Kidney epithelial cell (primary cell): ENCODE results near the gene ARHGAP22. TPM values are rescaled to one million over a fixed set of nuclear protein-coding genes. Genes with fewer than 3 reads are reported as not detected.

Experiments used
- DNase-seq: peaks from one replicate; pipeline ENCODE4 v3.0.0-alpha.2; 2010; ENCODE audit warnings: low read depth
- H3K27me3 ChIP-seq: 2 replicates; pipeline ENCODE4 v1.6.0; 2011; ENCODE audit warnings: low read length; ENCODE audit not compliant: control insufficient read depth, insufficient read depth
- H3K36me3 ChIP-seq: 2 replicates; pipeline ENCODE4 v1.5.1; 2011; ENCODE audit warnings: low read length; ENCODE audit not compliant: control insufficient read depth, insufficient read depth
- H3K4me3 ChIP-seq: 2 replicates; pipeline ENCODE4 v1.5.1; 2011; ENCODE audit warnings: low read depth, mild to moderate bottlenecking, control low read depth, low read length
- total RNA-seq: library from RNA; depleted of rRNA; stranded (reverse); fragments of >200 nt; gene quantifications from 2 replicates; pipeline ENCODE4 v1.2.3, GENCODE V29; 2015
- TF ChIP-seq, protein P1 (sequence below): IDR thresholded peaks from 2 replicates; pipeline ENCODE4 v1.5.1; 2011; ENCODE audit warnings: mild to moderate bottlenecking, moderate library complexity, low read length, control low read depth, inconsistent platforms; ENCODE audit not compliant: insufficient read depth, poor library complexity, severe bottlenecking

Gene ARHGAP22
- total RNA-seq, 1 donor from 2014 or later, result 7.0 TPM

DNA sequence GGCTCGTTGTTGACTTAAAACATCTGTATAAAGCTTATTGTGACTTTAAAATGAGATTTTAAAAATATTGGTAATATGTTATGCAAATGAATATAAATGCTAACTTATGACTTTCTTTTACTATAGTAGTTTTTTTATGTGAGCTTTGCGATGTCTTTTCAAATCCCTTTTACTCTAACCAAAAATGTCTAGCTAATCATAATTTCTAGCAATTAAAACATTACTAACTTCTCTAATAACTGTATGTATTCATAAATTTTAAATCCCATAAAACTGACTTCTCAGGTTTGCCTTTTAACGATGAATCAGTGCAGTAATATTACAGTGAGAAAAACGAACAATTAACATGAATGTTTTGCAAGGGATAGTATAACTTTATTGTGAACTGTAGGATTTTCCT, 185.2 kb downstream of the ARHGAP22 start:
- TF ChIP-seq, protein P1, sequence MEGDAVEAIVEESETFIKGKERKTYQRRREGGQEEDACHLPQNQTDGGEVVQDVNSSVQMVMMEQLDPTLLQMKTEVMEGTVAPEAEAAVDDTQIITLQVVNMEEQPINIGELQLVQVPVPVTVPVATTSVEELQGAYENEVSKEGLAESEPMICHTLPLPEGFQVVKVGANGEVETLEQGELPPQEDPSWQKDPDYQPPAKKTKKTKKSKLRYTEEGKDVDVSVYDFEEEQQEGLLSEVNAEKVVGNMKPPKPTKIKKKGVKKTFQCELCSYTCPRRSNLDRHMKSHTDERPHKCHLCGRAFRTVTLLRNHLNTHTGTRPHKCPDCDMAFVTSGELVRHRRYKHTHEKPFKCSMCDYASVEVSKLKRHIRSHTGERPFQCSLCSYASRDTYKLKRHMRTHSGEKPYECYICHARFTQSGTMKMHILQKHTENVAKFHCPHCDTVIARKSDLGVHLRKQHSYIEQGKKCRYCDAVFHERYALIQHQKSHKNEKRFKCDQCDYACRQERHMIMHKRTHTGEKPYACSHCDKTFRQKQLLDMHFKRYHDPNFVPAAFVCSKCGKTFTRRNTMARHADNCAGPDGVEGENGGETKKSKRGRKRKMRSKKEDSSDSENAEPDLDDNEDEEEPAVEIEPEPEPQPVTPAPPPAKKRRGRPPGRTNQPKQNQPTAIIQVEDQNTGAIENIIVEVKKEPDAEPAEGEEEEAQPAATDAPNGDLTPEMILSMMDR, result no peak
- no peaks in the 10 kb centered on the region for H3K27me3 ChIP-seq
- H3K4me3 ChIP-seq, result no peak overlapping the region
- DNase-seq, result no peak
- H3K36me3 ChIP-seq, result no peaks in the 10 kb centered on the region

DNA sequence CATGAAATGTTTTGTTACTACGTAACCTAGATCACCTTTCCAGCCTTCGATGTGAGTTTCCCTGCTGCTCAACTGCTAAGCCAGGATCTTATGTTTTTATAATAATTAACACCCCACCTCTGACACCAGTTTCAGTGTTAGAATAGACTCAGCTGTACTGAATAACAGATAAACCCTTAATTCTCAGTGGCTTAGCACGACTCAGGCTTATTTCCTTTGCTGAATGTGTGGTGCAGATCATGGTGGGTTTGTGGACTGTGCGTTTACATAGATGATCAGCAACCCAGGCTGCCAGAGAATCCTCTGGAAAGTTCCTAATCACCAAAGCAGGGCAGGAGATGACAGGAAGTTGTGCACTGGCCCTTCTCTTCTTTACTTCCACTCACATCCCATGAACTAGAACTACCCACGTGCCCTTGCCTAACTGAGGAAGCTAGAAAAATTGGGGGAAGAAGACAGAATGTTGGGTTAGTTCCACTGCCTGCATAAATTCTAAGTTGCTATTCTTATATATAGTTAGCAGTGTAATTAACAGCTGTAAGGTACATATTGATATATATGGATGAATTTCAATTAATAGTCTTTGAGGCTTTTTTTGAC, 186.6 kb downstream of the ARHGAP22 start:
- Histone ChIP-seq H3K36me3 (no peaks in the 10 kb centered on the region), H3K4me3 (no peak overlapping the region), H3K27me3 (no peaks in the 10 kb centered on the region)
- no peak for DNase-seq
- TF ChIP-seq, protein P1, result no peak

DNA sequence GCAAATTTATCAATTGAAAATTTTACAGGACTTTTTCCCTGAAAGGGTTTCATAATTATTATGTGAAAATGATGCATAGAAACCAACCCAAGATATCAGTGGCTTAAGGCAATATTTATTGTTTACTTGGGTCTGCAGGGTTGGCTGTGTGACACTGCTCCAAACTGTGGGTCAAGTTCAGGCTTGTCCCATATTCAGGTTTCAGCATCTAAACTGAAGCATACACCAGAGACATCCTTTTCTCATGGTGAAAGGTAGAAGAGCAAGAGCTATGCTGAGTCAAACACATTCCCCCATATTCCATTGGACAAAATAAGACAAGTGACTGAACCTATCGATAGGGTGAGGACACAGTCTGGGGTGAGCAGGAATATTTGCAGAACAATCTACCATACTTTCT, 187.5 kb downstream of the ARHGAP22 start:
- Histone ChIP-seq H3K4me3 (no peak overlapping the region), H3K36me3 (no peaks in the 10 kb centered on the region), H3K27me3 (no peaks in the 10 kb centered on the region)
- no peak for DNase-seq
- TF ChIP-seq, protein P1, result no peak

DNA sequence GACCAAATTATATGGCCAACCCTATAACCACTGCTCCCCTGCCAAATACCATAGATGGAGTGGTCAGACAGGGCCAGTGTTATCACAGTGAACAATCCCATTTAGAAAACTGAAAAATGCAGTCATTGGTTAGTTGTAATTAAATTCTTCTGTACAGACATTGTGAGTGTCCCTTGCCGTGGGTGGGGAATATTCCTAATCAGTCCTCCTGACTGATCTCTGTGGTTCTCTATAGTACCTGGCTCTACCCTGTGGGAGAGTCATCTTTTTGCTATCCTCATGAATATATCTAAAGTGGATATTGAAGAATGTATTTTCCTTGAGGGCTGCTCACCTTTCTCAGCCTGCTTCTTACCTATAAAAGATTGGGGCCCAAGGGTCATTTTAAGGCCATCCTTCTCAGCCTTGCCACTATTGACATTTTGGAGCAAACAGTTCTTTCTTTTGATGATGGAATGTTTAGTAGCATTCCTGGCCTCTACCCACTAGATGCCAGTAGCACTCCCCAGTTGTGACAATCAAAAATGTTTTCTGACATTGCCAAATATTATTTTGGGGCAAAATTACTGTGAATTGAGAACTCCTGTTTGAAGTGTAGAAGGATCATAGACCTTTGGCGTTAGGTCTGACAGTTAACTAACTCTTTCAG, 188.2 kb downstream of the ARHGAP22 start:
- TF ChIP-seq, protein P1, result no peak
- Histone ChIP-seq H3K4me3 (no peak overlapping the region), H3K27me3 (no peaks in the 10 kb centered on the region), H3K36me3 (no peaks in the 10 kb centered on the region)
- DNase-seq, result no peak

DNA sequence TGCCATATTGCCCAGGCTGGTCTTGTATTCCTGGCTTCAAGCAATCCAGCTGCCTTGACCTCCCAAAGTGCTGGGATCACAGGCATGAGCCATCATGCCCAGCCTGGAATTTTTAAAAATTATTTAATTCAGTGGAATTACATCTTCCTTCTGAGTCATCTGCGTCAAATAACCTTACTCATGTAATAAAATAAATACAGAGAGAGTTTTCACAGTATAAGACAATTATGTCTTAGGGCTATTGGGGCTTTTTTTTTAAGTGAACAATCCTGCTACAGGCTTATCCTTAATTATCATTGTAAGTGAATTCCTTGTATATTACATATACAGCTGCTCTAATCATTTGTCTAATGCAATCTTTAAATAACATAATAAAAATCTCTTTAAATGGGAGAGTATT, 190.1 kb downstream of the ARHGAP22 start:
- TF ChIP-seq, protein P1, result no peak
- H3K36me3 ChIP-seq, result no peaks in the 10 kb centered on the region
- H3K27me3 ChIP-seq, result no peaks in the 10 kb centered on the region
- H3K4me3 ChIP-seq, result no peak overlapping the region
- no peak for DNase-seq

DNA sequence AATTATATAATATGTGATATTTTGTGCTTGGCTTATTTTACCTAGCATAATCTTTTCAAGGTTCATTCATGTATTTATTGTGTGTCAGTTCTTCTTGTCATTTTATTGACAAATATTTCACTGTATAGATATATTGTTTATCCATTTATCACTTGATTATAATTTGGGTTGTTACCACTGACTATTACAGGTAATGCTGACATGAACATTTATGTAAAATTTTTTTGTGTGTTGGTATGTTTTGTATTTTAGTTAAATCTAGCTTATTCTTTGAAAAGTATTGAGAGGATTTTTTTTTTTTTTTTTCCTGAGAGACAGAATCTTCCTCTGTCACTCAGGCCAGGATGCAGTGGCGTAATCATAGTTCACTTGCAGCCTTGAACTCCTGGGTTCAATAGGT, 190.7 kb downstream of the ARHGAP22 start:
- TF ChIP-seq, protein P1, result no peak
- no peaks in the 10 kb centered on the region for H3K36me3 ChIP-seq
- DNase-seq, result no peak
- H3K4me3 ChIP-seq, result no peak overlapping the region
- no peaks in the 10 kb centered on the region for H3K27me3 ChIP-seq
